Testis (tissue), 3 donors: ENCODE results near the gene SFRP5. TPM values are rescaled to one million over a fixed set of nuclear protein-coding genes. Genes with fewer than 3 reads are reported as not detected.

Source experiments
- DNase-seq: peaks from one replicate; pipeline ENCODE4 v3.0.0-alpha.2; 2019
- H3K27ac ChIP-seq, 2 donors: fragments of 200-600 bp; sonication (generic); one replicate each; pipeline ENCODE4 v1.5.1; 2019
- H3K27me3 ChIP-seq: fragments of 200-600 bp; sonication (generic); one replicate; pipeline ENCODE4 v1.5.1; 2019
- H3K36me3 ChIP-seq: fragments of 200-600 bp; sonication (generic); one replicate; pipeline ENCODE4 v1.5.1; 2017; ENCODE audit warnings: low read depth; ENCODE audit errors: missing control alignments
- H3K4me1 ChIP-seq: fragments of 200-600 bp; sonication (generic); one replicate; pipeline ENCODE4 v1.5.1; 2019
- H3K4me3 ChIP-seq, 2 donors: fragments of 200-600 bp; sonication (generic); one replicate each; pipeline ENCODE4 v1.5.1; 2017 to 2019
- H3K9me3 ChIP-seq: fragments of 200-600 bp; sonication (generic); one replicate; pipeline ENCODE4 v1.5.1; 2017
- CTCF ChIP-seq, 3 experiments: fragments of 450-650 bp in 2 of 3; fragments of 200-600 bp in 1 of 3; sonication (generic) in 1 of 3; IDR thresholded peaks; one replicate each; pipeline ENCODE4 v1.5.1; 2016 to 2019; ENCODE audit warnings: antibody characterized with exemption in 3 of 3, mild to moderate bottlenecking in 2 of 3, moderate library complexity in 1 of 3
- POLR2A ChIP-seq: fragments of 450-650 bp; IDR thresholded peaks from one replicate; pipeline ENCODE4 v1.6.1; 2017; ENCODE audit warnings: antibody characterized with exemption, mild to moderate bottlenecking, moderate library complexity
- WGBS, 2 donors: methylation state at CpG; one replicate each; pipeline ENCODE4 v1.1.5; 2018; 5-methylcytosine and 5-hydroxymethylcytosine counted together
- intact Hi-C: fragments of 100-400 bp; cut with DNase I; formaldehyde crosslinking; loops from one replicate; pipeline ENCODE4 v1.15.1; 2023; ENCODE audit warnings: low total_unique reads
- polyA plus RNA-seq: library from polyadenylated mRNA; stranded (reverse); fragments of 350-450 nt; fragmentation: Illumina TruSeq; extraction: RNeasy Lipid Tissue Mini Kit (QIAGEN cat#74804); gene quantifications from one replicate; pipeline ENCODE4 v1.2.3, GENCODE V29; 2014; ENCODE audit warnings: low read depth, low replicate concordance; ENCODE audit not compliant: insufficient read depth
- total RNA-seq, 2 donors: library from RNA; depleted of rRNA; stranded (reverse); fragments of >200 nt; gene quantifications; one replicate each; pipeline ENCODE4 v1.2.3, GENCODE V29; 2016

SFRP5 gene
- total and polyA plus RNA-seq, 3 donors from 2014 or later = 0.99 to 2.0 (median 1.2) TPM

- intact Hi-C loops = no loop called here
- Histone ChIP-seq H3K27ac (no peak overlapping the region), H3K9me3 (no peaks in the 10 kb centered on the region), H3K27me3 (no peaks in the 10 kb centered on the region), H3K4me3 (no peak overlapping the region), H3K36me3 (no peaks in the 10 kb centered on the region), H3K4me1 (peaks cover 22% of the 10 kb centered on the region)
- 75 to 86% methylated on average over 9 of the region's 9 CpGs for WGBS, 2 donors
- TF ChIP-seq CTCF (IDR thresholded peaks at IDR 0.05) (no peak), POLR2A (no peak)
- no peak for DNase-seq
These were observed 12.5 kb upstream of the SFRP5 start for GRCh38 chr10:97784200-97784810.

- no peak for DNase-seq
- Histone ChIP-seq H3K9me3 (no peaks in the 10 kb centered on the region), H3K27me3 (no peaks in the 10 kb centered on the region), H3K36me3 (no peaks in the 10 kb centered on the region), H3K27ac (no peak overlapping the region), H3K4me3 (no peak overlapping the region), H3K4me1 (peaks cover 22% of the 10 kb centered on the region)
- intact Hi-C loops = no loop called here
- WGBS, 2 donors = 67 to 72% methylated on average over 9 to 11 of the region's 11 CpGs
- no peak for TF ChIP-seq CTCF (IDR thresholded peaks at IDR 0.05)
- no peak for TF ChIP-seq POLR2A
These were observed 10.8 kb upstream of the SFRP5 start for GRCh38 chr10:97782455-97783228.

- 68 to 85% methylated on average over 13 to 14 of the region's 14 CpGs for whole genome bisulfite sequencing, 2 donors
- no peak overlapping the region for H3K27ac ChIP-seq
- no peaks in the 10 kb centered on the region for H3K27me3 ChIP-seq
- H3K4me3 ChIP-seq = no peak overlapping the region
- no peak for DNase-seq
- intact Hi-C loops = no loop called here
- peaks cover 22% of the 10 kb centered on the region for H3K4me1 ChIP-seq
- no peaks in the 10 kb centered on the region for H3K9me3 ChIP-seq
- no peaks in the 10 kb centered on the region for H3K36me3 ChIP-seq
- TF ChIP-seq CTCF (IDR thresholded peaks at IDR 0.05) = no peak
- TF ChIP-seq POLR2A = no peak
These were observed 10.0 kb upstream of the SFRP5 start for GRCh38 chr10:97781618-97782331.

- 39 to 55% methylated on average over 6 to 7 of the region's 7 CpGs for WGBS, 2 donors
- H3K27ac ChIP-seq = no peak overlapping the region
- no peaks in the 10 kb centered on the region for H3K36me3 ChIP-seq
- TF ChIP-seq POLR2A = no peak
- no peak for TF ChIP-seq CTCF (IDR thresholded peaks at IDR 0.05)
- peak; percentile 25 for DNase-seq
- no peaks in the 10 kb centered on the region for H3K9me3 ChIP-seq
- no peaks in the 10 kb centered on the region for H3K27me3 ChIP-seq
- intact Hi-C loops = no loop called here
- H3K4me1 ChIP-seq = peaks cover 22% of the 10 kb centered on the region
- H3K4me3 ChIP-seq = no peak overlapping the region
These were observed 9.2 kb upstream of the SFRP5 start for GRCh38 chr10:97780841-97781617.
